ENCODE results near the gene THAP4.

THAP4 gene

GRCh38 chr2:241545523-241546473 is 91.2 kb downstream of the THAP4 start:
- no peak for DNase-seq

GRCh38 chr2:241545106-241545505 is 91.9 kb downstream of the THAP4 start:
- DNase-seq: no peak

- no peak for DNase-seq
Measured at GRCh38 chr2:241542278-241542605, 94.7 kb downstream of the THAP4 start.

GRCh38 chr2:241541564-241542277 is 95.2 kb downstream of the THAP4 start:
- no peak for DNase-seq

- no peak for DNase-seq
Measured at GRCh38 chr2:241540771-241541561, 96.0 kb downstream of the THAP4 start.

- DNase-seq: no peak
Measured at GRCh38 chr2:241540401-241540770, 96.6 kb downstream of the THAP4 start.

- DNase-seq: no peak
Measured at GRCh38 chr2:241539616-241540374, 97.2 kb downstream of the THAP4 start.

GRCh38 chr2:241538838-241539615 is 97.9 kb downstream of the THAP4 start:
- no peak for DNase-seq

GRCh38 chr2:241535871-241536655 is 100.9 kb downstream of the THAP4 start:
- DNase-seq: no peak

GRCh38 chr2:241534701-241535375 is 102.1 kb downstream of the THAP4 start:
- no peak for DNase-seq

Measured in GOT3 (cell line).